Left ventricle myocardium inferior (tissue), 1 donor: ENCODE data around the gene CDK5RAP3. TPM values are rescaled to one million over a fixed set of nuclear protein-coding genes. Genes with fewer than 3 reads are reported as not detected.
A peak's percentile ranks its signal among the peaks of the same experiment; 100 is the strongest.

ENCODE experiments used
- DNase-seq: peaks from one replicate; pipeline ENCODE4 v3.0.0-alpha.2; 2020
- H3K27ac ChIP-seq: fragments of 200-600 bp; replicated peaks from 2 replicates; pipeline ENCODE4 v1.8.0; 2021
- H3K27me3 ChIP-seq: fragments of 200-600 bp; 2 replicates; pipeline ENCODE4 v1.8.0; 2021; ENCODE audit warnings: low read depth
- H3K36me3 ChIP-seq: fragments of 200-600 bp; 2 replicates; pipeline ENCODE4 v1.8.0; 2021
- H3K4me1 ChIP-seq: fragments of 200-600 bp; 2 replicates; pipeline ENCODE4 v1.8.0; 2021
- H3K4me3 ChIP-seq: fragments of 200-600 bp; 2 replicates; pipeline ENCODE4 v1.8.0; 2021; ENCODE audit warnings: mild to moderate bottlenecking, moderate library complexity
- H3K9me3 ChIP-seq: fragments of 200-600 bp; replicated peaks from 2 replicates; pipeline ENCODE4 v1.8.0; 2021
- CTCF ChIP-seq: fragments of 200-600 bp; IDR thresholded peaks from 2 replicates; pipeline ENCODE4 v1.8.0; 2021; ENCODE audit warnings: antibody characterized with exemption, mild to moderate bottlenecking, borderline replicate concordance
- intact Hi-C: fragments of 100-400 bp; cut with micrococcal nuclease; formaldehyde crosslinking; loops from one replicate; pipeline ENCODE4 v1.11.0; 2022
- total RNA-seq: library from RNA; stranded (reverse); fragmentation: NEBNext Ultra II Directional; extraction: Animal tissue kit (Norgen Biotek cat#: 25700); gene quantifications from one replicate; pipeline ENCODE4 v1.2.1, GENCODE V29; 2021
- donor health status: DM: no; HTN: yes; CAD: no; lungs with severe emphysema.

Gene CDK5RAP3
- total RNA-seq, 1 donor from 2014 or later = 50.1 TPM

GRCh38 chr17:47945529-47946508 is 25.1 kb upstream of the CDK5RAP3 start:
- peak overlapping the region; percentile 62 for H3K27ac ChIP-seq
- no peak for DNase-seq
- no peak for TF ChIP-seq CTCF
- intact Hi-C loops = no loop called here
- H3K27me3 ChIP-seq = no peaks in the 10 kb centered on the region
- peaks cover 72% of the 10 kb centered on the region for H3K4me1 ChIP-seq
- no peak overlapping the region for H3K4me3 ChIP-seq
- H3K9me3 ChIP-seq = no peaks in the 10 kb centered on the region
- H3K36me3 ChIP-seq = peaks cover 36% of the 10 kb centered on the region

DNA sequence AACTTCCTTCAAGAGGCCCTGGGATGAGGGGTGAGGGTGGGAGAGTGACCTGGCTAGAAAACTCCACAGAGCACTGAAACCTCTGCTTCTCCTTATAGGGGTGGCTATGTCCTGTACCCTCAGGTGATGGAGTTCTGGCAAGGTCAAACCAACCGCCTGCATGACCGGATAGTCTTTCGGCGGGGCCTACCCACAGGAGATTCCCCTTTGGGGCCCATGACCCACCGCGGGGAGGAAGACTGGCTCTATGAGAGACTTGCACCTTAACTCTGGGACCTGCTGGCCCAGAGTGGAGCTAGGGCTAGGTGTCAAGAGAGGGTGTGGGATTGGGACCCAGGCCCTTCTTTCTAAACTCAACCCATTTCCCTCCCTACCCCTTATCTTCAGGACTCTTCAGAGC is 24.4 kb upstream of the CDK5RAP3 start:
- Histone ChIP-seq H3K27ac (peak overlapping the region; percentile 62), H3K9me3 (no peaks in the 10 kb centered on the region), H3K27me3 (no peaks in the 10 kb centered on the region), H3K4me3 (no peak overlapping the region), H3K36me3 (peaks cover 36% of the 10 kb centered on the region), H3K4me1 (peaks cover 69% of the 10 kb centered on the region)
- no peak for DNase-seq
- TF ChIP-seq CTCF = no peak
- intact Hi-C loops = no loop called here

GRCh38 chr17:47946929-47947397 is 23.9 kb upstream of the CDK5RAP3 start:
- intact Hi-C loops = no loop called here
- no peaks in the 10 kb centered on the region for H3K9me3 ChIP-seq
- H3K27ac ChIP-seq = peak overlapping the region; percentile 62
- DNase-seq = peak; percentile 66
- no peak overlapping the region for H3K4me3 ChIP-seq
- H3K27me3 ChIP-seq = no peaks in the 10 kb centered on the region
- TF ChIP-seq CTCF = peak; percentile 84
- peaks cover 64% of the 10 kb centered on the region for H3K4me1 ChIP-seq
- peaks cover 36% of the 10 kb centered on the region for H3K36me3 ChIP-seq

- no peak for DNase-seq
- H3K27ac ChIP-seq = peak overlapping the region; percentile 79
- peaks cover 30% of the 10 kb centered on the region for H3K36me3 ChIP-seq
- no peaks in the 10 kb centered on the region for H3K27me3 ChIP-seq
- intact Hi-C loops = no loop called here
- H3K4me1 ChIP-seq = peaks cover 48% of the 10 kb centered on the region
- no peaks in the 10 kb centered on the region for H3K9me3 ChIP-seq
- no peak for TF ChIP-seq CTCF
- H3K4me3 ChIP-seq = peak overlapping the region; percentile 59
Measured at GRCh38 chr17:47948706-47949196, 22.2 kb upstream of the CDK5RAP3 start.

DNA sequence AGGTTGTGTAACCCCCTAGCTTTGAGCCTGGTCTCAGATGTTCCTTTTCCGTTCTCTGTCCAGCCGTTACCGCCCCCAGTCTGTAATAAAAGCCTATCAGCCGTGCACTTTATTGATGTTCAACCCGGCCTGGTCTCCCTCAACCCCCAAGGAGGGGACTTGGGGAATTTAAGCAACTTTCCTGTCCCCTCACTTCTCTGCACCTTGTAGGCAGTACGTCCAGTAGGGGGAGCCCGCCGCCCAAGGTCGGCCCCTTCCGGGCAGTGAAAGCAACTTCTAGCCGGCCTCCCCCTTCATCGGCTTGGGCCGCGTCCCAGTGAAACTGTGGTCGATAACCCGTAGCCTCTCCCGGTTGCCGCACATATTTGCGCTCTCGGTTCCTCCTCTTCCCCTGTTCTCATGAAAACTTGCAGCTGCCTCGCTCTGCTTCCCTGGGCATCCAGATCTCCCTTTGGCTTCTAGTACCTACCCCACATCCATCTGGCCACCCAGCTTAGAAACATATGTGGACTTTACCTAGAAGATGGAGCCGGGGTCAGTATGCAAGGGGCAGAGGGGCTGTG is 21.6 kb upstream of the CDK5RAP3 start:
- DNase-seq = peak; percentile 90
- peak overlapping the region; percentile 79 for H3K27ac ChIP-seq
- TF ChIP-seq CTCF = peak; percentile 95
- no peaks in the 10 kb centered on the region for H3K9me3 ChIP-seq
- H3K4me3 ChIP-seq = peak overlapping the region; percentile 59
- peaks cover 29% of the 10 kb centered on the region for H3K36me3 ChIP-seq
- H3K4me1 ChIP-seq = peaks cover 47% of the 10 kb centered on the region
- no peaks in the 10 kb centered on the region for H3K27me3 ChIP-seq
- intact Hi-C loops = no loop called here
